Activated gamma-delta T cell (primary cell): Measurements from ENCODE around the gene ZDHHC15.
A peak's percentile ranks its signal among the peaks of the same experiment; 100 is the strongest.
"Not testable (repeated sequence)": the region's sequence is repeated elsewhere in the genome, so short reads cannot be mapped to it uniquely, and the experiment has no call there.

ENCODE experiments used
- DNase-seq: peaks from one replicate; lab custom pipeline; 2025; lab: John Stamatoyannopoulos, UW
- total RNA-seq, 2 donors: gene quantifications; one replicate each; lab custom pipeline; 2026; lab: John Stamatoyannopoulos, UW

The ZDHHC15 gene, protein sequence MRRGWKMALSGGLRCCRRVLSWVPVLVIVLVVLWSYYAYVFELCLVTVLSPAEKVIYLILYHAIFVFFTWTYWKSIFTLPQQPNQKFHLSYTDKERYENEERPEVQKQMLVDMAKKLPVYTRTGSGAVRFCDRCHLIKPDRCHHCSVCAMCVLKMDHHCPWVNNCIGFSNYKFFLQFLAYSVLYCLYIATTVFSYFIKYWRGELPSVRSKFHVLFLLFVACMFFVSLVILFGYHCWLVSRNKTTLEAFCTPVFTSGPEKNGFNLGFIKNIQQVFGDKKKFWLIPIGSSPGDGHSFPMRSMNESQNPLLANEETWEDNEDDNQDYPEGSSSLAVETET
- total RNA-seq: 0.41 to 0.92 reads per million in 2 donors

- DNase-seq: peak; percentile 10
Measured at GRCh38 chrX:75522565-75523431, at the start of gene ZDHHC15. ZDHHC15 (minus strand) TSS chrX:75523037; CDS start chrX:75523024, 13 bp downstream.

- DNase-seq: not testable (repeated sequence)
Measured at GRCh38 chrX:75560544-75560943, 37.7 kb upstream of the ZDHHC15 start.

- no peak for DNase-seq
Measured at GRCh38 chrX:75547783-75548182, 24.9 kb upstream of the ZDHHC15 start.

- DNase-seq: no peak
Measured at GRCh38 chrX:75546724-75547511, 24.1 kb upstream of the ZDHHC15 start.

- DNase-seq: no peak
Measured at GRCh38 chrX:75544786-75545185, 21.9 kb upstream of the ZDHHC15 start.

- no peak for DNase-seq
Measured at GRCh38 chrX:75483933-75484332, 38.9 kb downstream of the ZDHHC15 start.

DNA sequence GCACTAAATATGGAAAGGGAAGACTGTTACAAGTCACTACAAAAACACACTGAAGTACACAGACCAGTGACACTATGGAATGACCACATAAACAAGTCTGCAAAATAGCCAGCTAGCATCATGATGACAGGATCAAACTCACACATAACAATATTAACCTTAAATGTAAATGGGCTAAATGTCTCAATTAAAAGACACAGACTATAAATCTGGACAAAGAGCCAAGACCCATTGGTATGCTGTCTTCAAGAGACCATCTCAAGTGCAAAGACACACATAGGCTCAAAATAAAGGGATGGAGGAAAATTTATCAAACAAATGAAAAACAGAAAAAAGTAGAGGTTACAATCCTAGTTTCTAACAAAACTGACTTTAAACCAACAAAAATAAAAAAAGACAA lies 61.1 kb downstream of the ZDHHC15 start:
- not testable (repeated sequence) for DNase-seq

DNA sequence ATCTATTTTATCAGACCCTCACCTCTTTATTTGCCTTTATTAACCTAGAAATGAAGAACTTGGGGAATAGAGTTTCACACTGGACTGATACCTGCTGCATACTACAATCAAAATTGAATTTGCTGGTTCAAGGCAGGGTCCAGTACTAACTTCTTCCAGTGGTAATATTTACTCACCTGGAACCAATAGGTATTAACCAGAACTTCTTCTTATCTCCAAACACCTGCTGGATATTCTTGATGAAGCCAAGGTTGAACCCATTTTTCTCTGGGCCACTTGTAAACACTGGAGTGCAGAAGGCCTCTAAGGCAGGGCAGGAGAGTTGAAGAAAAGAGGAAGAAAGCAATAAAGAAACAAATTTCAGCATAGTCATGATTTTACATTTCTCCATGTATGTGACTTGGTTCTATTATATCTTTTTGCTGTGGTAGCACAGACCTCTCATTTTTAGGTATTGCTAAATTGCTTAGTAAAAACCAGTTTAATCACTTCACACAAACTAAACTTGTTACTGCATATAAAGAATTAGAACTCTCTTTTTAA lies 101.1 kb downstream of the ZDHHC15 start:
- DNase-seq: no peak

- not testable (repeated sequence) for DNase-seq
Measured at GRCh38 chrX:75407153-75407552, 115.7 kb downstream of the ZDHHC15 start.

DNA sequence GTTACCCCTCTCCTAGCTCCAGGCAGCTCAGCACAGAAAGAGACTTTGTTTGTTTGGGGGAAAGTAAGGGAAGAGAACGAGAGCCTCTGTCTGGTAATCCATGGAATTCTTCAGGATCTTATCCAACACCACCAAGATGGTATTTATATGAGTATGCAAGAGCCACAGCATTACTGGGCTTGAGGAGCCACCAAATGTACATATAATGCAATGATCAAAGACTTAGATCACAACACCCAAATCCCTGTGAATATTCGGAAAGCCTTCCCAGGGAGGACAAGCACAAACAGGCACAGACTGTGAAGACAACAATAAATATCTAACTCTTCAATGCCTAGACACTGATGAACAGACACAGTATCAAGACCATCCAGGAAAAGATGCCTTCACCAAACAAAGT lies 132.4 kb downstream of the ZDHHC15 start:
- DNase-seq: no peak

DNA sequence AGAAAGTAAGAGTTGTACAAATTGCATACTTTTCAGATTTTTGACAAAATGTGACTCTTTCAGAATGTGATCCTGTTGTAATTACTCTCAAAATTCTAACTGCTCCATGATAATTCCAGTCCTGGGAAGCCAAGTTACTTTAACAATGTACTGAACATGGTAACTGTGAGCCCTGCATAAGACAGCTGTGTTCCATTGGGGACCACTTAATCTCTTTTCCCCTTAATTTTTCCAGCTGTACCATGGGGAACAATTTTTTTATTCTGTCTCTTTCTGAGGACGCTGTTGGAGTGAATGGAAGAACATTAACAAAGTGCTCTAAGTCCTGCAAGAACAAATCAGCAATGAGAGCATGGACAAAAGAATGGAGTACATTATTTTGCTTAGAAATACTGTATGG lies 153.1 kb downstream of the ZDHHC15 start:
- DNase-seq: no peak

DNA sequence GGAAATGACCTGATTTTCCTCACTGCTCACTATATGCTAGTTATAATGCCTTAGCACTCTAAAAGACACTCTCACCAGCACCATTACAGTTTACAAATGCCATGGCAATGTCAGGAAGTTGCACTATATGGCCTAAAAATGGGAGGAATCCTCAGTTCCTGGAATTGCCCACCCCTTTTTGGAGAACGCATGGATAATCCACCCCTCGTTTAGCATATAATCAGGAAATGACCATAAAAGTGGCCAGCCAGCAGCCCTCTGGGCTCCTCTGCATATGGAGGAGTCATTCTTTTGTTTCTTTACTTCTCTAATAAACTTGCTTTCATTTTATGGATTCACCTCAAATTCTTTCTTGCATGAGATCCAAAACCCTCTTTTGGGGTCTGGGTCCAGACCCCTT lies 156.0 kb downstream of the ZDHHC15 start:
- DNase-seq: no peak

DNA sequence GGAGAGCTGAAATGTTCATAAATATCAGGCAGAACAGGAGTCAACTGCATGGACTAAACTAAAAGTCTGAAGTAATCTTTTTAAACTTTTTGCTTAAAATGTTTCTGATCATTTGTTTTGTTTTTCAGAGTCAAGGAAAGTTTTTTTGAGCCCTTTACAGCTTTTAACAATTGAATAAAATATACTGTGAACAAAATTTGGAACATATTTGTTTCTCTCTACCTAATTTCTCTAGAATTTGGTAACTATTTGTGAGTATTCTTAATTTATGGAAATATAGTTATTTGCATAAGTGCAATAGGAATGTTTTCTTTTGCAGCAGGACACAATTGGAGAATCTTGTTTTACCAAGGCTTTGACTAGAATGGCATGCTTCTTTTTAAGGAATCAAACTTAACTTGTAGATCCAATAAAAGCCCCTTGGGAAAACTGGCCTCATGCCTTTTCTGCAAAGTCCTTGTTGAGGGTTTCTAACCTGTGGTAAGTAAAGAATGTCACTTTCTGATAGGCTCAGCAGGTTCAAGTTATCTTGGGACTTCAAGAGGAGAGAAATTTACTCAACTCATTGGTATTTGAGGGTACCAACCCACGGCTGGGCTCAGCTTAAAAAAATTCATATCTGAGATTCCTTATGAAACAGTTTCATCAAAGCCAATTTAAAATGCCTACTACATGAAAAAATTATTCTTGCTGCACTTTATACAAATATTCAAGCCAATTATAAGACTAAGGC lies 157.4 kb downstream of the ZDHHC15 start:
- no peak for DNase-seq

GRCh38 chrX:75361788-75362187 lies 161.0 kb downstream of the ZDHHC15 start:
- DNase-seq: no peak

DNA sequence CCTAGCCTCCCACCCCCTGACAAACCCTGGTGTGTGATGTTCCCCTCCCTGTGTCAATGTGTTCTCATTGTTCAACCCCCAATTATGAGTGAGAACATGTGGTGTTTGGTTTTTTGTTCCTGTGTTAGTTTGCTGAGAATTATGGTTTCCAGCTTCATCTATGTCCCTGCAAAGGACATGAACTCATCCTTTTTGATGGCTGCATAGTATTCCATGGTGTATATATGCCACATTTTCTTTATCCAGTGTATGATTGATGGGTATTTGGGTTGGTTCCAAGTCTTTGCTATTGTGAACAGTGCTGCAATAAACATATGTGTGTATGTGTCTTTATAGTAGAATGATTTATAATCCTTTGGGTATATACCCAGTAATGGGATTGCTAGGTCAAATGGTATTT lies 174.2 kb downstream of the ZDHHC15 start:
- not testable (repeated sequence) for DNase-seq

DNA sequence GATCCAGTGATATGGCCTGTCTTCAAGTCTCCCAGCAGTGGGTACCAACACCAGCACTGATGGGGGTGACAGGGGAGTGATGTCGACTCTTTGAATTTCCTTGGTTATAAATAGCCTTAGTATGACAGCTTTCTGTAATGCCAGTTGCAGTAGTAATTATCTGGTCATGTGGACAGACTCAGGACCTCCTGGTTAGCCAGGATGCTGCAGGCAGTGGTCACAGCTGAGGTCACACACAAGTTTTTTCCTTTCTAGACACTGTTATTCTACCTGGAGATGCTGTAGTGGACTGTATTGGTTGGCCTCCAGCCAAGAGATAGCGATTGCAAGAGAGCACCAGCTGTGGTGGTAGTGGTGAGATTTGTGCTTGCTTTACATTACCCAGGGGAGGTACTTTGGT lies 185.3 kb downstream of the ZDHHC15 start:
- DNase-seq: no peak

DNA sequence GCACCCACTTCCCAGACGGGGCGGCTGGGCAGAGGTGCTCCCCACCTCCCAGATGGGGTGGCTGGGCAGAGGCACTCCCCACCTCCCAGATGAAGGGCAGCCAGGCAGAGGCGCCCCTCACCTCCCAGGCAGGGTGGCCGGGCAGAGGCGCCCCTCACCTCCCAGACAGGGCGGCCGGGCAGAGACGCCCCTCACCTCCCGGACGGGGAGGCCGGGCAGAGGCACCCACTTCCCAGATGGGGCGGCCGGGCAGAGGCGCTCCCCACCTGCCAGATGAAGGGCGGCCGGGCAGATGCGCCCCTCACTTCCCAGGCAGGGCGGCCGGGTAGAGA lies 187.7 kb downstream of the ZDHHC15 start:
- no peak for DNase-seq

DNA sequence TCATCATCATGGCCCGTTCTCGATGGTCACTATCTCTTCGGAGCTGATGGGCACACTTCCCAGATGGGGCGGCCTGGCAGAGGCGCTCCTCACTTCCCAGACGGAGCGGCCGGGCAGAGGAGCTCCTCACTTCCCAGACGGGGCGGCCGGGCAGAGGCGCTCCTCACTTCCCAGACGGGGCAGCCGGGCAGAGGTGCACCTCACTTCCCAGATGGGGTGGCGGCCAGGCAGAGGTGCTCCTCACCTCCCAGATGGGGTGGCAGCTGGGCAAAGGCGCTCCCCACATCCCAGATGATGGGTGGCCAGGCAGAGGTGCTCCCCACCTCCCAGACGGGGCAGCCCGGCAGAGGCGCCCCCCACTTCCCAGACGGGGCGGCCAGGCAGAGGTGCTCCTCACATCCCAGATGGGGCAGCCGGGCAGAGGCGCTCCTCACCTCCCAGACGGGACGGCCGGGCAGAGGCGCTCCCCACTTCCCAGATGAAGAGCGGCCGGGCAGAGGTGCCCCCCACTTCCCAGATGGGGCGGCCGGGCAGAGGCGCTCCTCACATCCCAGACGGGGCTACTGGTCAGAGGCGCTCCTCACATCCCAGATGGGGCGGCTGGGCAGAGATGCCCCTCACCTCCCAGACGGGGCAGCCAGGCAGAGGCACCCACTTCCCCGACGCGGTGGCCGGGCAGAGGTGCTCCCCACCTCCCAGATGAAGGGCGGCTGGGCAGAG lies 188.3 kb downstream of the ZDHHC15 start:
- DNase-seq: not testable (repeated sequence)

- DNase-seq: no peak
Measured at GRCh38 chrX:75327607-75328006, 195.2 kb downstream of the ZDHHC15 start.
